Measurements from ENCODE around the gene PLXDC2. TPM values are rescaled to one million over a fixed set of nuclear protein-coding genes. Genes with fewer than 3 reads are reported as not detected.

PLXDC2 gene
- total and polyA plus RNA-seq, 2 donors (not counting 1 experiment from before 2014, with no cell fraction given), result 0.07 TPM

GRCh38 chr10:20108021-20108420, 291.8 kb downstream of the PLXDC2 start:
- Mint-ChIP-seq H3K9me3 (ENCODE audit: insufficient read depth) (no peaks in the 10 kb centered on the region), H3K27ac (no peak overlapping the region), H3K4me1 (no peaks in the 10 kb centered on the region), H3K4me3 (no peak overlapping the region), H3K27me3 (no peaks in the 10 kb centered on the region)
- Histone ChIP-seq H3K36me3 (replicated peaks in 1 of 2; ENCODE audit: control extremely low read depth in 1 of 2, control insufficient read depth in 1 of 2, extremely low read depth in 1 of 2, insufficient read depth in 2 of 2, low read length in 1 of 2) (no peaks in the 10 kb centered on the region), H3K9ac (ENCODE audit: low read length) (no peak overlapping the region), H3K4me2 (replicated peaks; ENCODE audit: low read depth, low read length, poor library complexity, severe bottlenecking) (no peak overlapping the region), H4K20me1 (ENCODE audit: control insufficient read depth, insufficient read depth, low read length, poor library complexity, severe bottlenecking) (no peaks in the 10 kb centered on the region), H2AFZ (ENCODE audit: insufficient read depth, low read depth, low read length, poor library complexity, severe bottlenecking) (no peak overlapping the region), H3K27ac (ENCODE audit: low read length in 2 of 2) (no peak overlapping the region), H3K4me3 (ENCODE audit: control extremely low read depth in 1 of 5, extremely low read depth in 1 of 5, insufficient read depth in 1 of 5, low read depth in 2 of 5, low read length in 4 of 5) (no peak overlapping the region), H3K9me3 (ENCODE audit: control extremely low read depth in 1 of 3, control insufficient read depth in 2 of 3, insufficient read depth in 1 of 3, low read length in 2 of 3) (no peaks in the 10 kb centered on the region), H3K27me3 (replicated peaks in 1 of 4; ENCODE audit: control extremely low read depth in 1 of 4, control insufficient read depth in 3 of 4, insufficient read depth in 4 of 4, low read length in 3 of 4) (no peaks in the 10 kb centered on the region), H3K79me2 (ENCODE audit: control insufficient read depth, insufficient read depth, low read length) (no peaks in the 10 kb centered on the region), H3K4me1 (ENCODE audit: control insufficient read depth in 2 of 2, insufficient read depth in 2 of 2, low read length in 2 of 2) (no peaks in the 10 kb centered on the region)
- DNase-seq (no peak), ATAC-seq (ENCODE audit: low read depth) (no peak)
- intact Hi-C loops (cut with micrococcal nuclease), result no loop called here
- no CpG with 5 or more reads among the region's 4 CpGs for WGBS (ENCODE audit: insufficient coverage)
- TF ChIP-seq EZH2 (IDR thresholded peaks at IDR 0.05; ENCODE audit: borderline replicate concordance, insufficient read depth, low read depth, low read length, poor library complexity, severe bottlenecking), result no peak
- TF ChIP-seq CTCF (IDR thresholded peaks at IDR 0.05), result no peak
- ChIA-PET POLR2A (no interaction called here), CTCF (no interaction called here)

GRCh38 chr10:20109613-20110012, 293.4 kb downstream of the PLXDC2 start:
- TF ChIP-seq EZH2 (IDR thresholded peaks at IDR 0.05; ENCODE audit: borderline replicate concordance, insufficient read depth, low read depth, low read length, poor library complexity, severe bottlenecking) (no peak), CTCF (IDR thresholded peaks at IDR 0.05) (no peak)
- H3K9me3 Mint-ChIP-seq (ENCODE audit: insufficient read depth), result no peaks in the 10 kb centered on the region
- DNase-seq, result no peak
- H2AFZ ChIP-seq (ENCODE audit: insufficient read depth, low read depth, low read length, poor library complexity, severe bottlenecking), result no peak overlapping the region
- H3K79me2 ChIP-seq (ENCODE audit: control insufficient read depth, insufficient read depth, low read length), result no peaks in the 10 kb centered on the region
- no peaks in the 10 kb centered on the region for H3K27me3 ChIP-seq (replicated peaks in 1 of 4; ENCODE audit: control extremely low read depth in 1 of 4, control insufficient read depth in 3 of 4, insufficient read depth in 4 of 4, low read length in 3 of 4)
- H3K4me3 Mint-ChIP-seq, result no peak overlapping the region
- ATAC-seq (ENCODE audit: low read depth), result no peak
- H3K9ac ChIP-seq (ENCODE audit: low read length), result no peak overlapping the region
- H3K36me3 ChIP-seq (replicated peaks in 1 of 2; ENCODE audit: control extremely low read depth in 1 of 2, control insufficient read depth in 1 of 2, extremely low read depth in 1 of 2, insufficient read depth in 2 of 2, low read length in 1 of 2), result no peaks in the 10 kb centered on the region
- 67% methylated on average over 1 of the region's 4 CpGs for WGBS (ENCODE audit: insufficient coverage)
- ChIA-PET CTCF (no interaction called here), POLR2A (no interaction called here)
- H3K4me2 ChIP-seq (replicated peaks; ENCODE audit: low read depth, low read length, poor library complexity, severe bottlenecking), result no peak overlapping the region
- H3K9me3 ChIP-seq (ENCODE audit: control extremely low read depth in 1 of 3, control insufficient read depth in 2 of 3, insufficient read depth in 1 of 3, low read length in 2 of 3), result peaks cover 0 to 5% (median 0%) of the 10 kb centered on the region in 3 donors
- no peak overlapping the region for H3K27ac Mint-ChIP-seq
- H3K27ac ChIP-seq (ENCODE audit: low read length in 2 of 2), result no peak overlapping the region
- H3K4me1 ChIP-seq (ENCODE audit: control insufficient read depth in 2 of 2, insufficient read depth in 2 of 2, low read length in 2 of 2), result no peaks in the 10 kb centered on the region
- H3K4me1 Mint-ChIP-seq, result no peaks in the 10 kb centered on the region
- intact Hi-C loops (cut with micrococcal nuclease), result no loop called here
- no peaks in the 10 kb centered on the region for H3K27me3 Mint-ChIP-seq
- H4K20me1 ChIP-seq (ENCODE audit: control insufficient read depth, insufficient read depth, low read length, poor library complexity, severe bottlenecking), result no peaks in the 10 kb centered on the region
- H3K4me3 ChIP-seq (ENCODE audit: control extremely low read depth in 1 of 5, extremely low read depth in 1 of 5, insufficient read depth in 1 of 5, low read depth in 2 of 5, low read length in 4 of 5), result no peak overlapping the region

All from B cell (primary cell).